Parathyroid adenoma (tissue), 2 donors: ENCODE measurements around the gene C1QTNF6.

ENCODE experiments used
- H2AFZ ChIP-seq: fragments of 300-600 bp; sonication (generic); one replicate; pipeline ENCODE4 v1.7.0; 2017; ENCODE audit warnings: antibody characterized with exemption, mild to moderate bottlenecking
- H3K27ac ChIP-seq: fragments of 300-600 bp; sonication (generic); one replicate; pipeline ENCODE4 v1.7.0; 2017
- H3K27me3 ChIP-seq: fragments of 300-600 bp; sonication (generic); one replicate; pipeline ENCODE4 v1.7.0; 2017; ENCODE audit warnings: low read length; ENCODE audit not compliant: control insufficient read depth, insufficient read depth
- H3K36me3 ChIP-seq: fragments of 300-600 bp; sonication (generic); one replicate; pipeline ENCODE4 v1.7.0; 2017; ENCODE audit warnings: low read length; ENCODE audit not compliant: control insufficient read depth, insufficient read depth
- H3K4me1 ChIP-seq: fragments of 300-600 bp; sonication (generic); one replicate; pipeline ENCODE4 v1.7.0; 2017; ENCODE audit warnings: control low read depth
- H3K4me2 ChIP-seq: fragments of 300-600 bp; sonication (generic); one replicate; pipeline ENCODE4 v1.7.0; 2017; ENCODE audit warnings: low read length
- H3K4me3 ChIP-seq: fragments of 300-600 bp; sonication (generic); one replicate; pipeline ENCODE4 v1.7.0; 2017; ENCODE audit warnings: low read depth, low read length
- H3K79me2 ChIP-seq: fragments of 300-600 bp; sonication (generic); one replicate; pipeline ENCODE4 v1.7.0; 2017; ENCODE audit warnings: control low read depth
- H3K9ac ChIP-seq: fragments of 300-600 bp; sonication (generic); one replicate; pipeline ENCODE4 v1.7.0; 2017; ENCODE audit warnings: mild to moderate bottlenecking
- H3K9me3 ChIP-seq: fragments of 300-600 bp; sonication (generic); one replicate; pipeline ENCODE4 v1.7.0; 2017; ENCODE audit warnings: low read length; ENCODE audit not compliant: control insufficient read depth
- TF ChIP-seq, protein P1 (sequence below): fragments of 300-600 bp; sonication (generic); IDR thresholded peaks from one replicate; pipeline ENCODE4 v1.7.0; 2017; ENCODE audit warnings: antibody characterized with exemption, mild to moderate bottlenecking
- donor health status: primary hyperparathyroidism.

The C1QTNF6 gene

GRCh38 chr22:37230673-37231405 lies 42.8 kb upstream of the C1QTNF6 start:
- Histone ChIP-seq H3K79me2 (no peaks in the 10 kb centered on the region), H3K36me3 (no peaks in the 10 kb centered on the region), H2AFZ (no peak overlapping the region), H3K4me3 (no peak overlapping the region), H3K9ac (no peak overlapping the region), H3K4me2 (no peak overlapping the region), H3K27me3 (no peaks in the 10 kb centered on the region), H3K27ac (no peak overlapping the region), H3K9me3 (no peaks in the 10 kb centered on the region), H3K4me1 (no peaks in the 10 kb centered on the region)
- TF ChIP-seq, protein P1, sequence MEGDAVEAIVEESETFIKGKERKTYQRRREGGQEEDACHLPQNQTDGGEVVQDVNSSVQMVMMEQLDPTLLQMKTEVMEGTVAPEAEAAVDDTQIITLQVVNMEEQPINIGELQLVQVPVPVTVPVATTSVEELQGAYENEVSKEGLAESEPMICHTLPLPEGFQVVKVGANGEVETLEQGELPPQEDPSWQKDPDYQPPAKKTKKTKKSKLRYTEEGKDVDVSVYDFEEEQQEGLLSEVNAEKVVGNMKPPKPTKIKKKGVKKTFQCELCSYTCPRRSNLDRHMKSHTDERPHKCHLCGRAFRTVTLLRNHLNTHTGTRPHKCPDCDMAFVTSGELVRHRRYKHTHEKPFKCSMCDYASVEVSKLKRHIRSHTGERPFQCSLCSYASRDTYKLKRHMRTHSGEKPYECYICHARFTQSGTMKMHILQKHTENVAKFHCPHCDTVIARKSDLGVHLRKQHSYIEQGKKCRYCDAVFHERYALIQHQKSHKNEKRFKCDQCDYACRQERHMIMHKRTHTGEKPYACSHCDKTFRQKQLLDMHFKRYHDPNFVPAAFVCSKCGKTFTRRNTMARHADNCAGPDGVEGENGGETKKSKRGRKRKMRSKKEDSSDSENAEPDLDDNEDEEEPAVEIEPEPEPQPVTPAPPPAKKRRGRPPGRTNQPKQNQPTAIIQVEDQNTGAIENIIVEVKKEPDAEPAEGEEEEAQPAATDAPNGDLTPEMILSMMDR: no peak

DNA sequence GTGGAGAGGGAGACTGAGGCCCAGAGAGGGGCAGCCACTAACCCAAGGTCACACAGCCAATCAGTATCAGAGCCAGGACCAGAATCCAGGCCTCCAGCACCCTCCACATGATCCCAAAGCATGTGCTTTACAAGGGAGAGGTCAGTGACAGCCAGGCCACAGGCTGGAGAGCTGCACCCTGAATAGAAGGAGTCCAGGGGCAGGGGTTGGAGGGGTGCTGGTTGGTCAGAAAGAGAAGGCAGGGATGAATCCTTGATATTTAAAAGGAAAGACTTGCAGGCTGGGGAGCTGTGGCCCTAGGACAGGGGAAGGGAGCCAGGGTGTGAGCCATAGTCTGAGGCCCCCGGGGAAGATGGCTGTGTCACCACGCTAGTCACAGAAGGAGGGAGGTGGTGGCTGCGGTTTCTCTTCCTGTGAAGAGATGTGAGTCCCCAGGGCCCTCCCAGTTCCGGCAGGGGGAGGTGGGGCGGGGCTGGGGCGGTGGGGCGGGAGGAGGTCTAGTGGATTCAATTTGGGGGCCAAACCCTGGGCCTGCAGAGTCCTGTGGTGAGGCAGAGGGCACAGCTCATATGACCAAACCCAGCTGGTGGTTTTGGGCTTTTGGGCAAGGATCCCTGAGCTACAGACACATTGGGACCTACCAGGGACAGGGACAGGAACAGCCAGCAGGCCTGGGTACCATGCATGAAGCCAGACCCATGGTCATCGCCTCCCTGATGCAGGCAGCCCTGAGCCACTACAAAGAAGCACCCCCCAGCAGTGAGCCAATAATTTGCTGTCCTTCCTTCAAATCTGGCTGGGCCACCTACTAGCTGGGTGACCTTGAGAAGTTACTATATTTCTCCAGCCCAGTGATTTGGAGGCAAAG lies 42.0 kb upstream of the C1QTNF6 start:
- no peak overlapping the region for H3K4me2 ChIP-seq
- H3K4me3 ChIP-seq: no peak overlapping the region
- TF ChIP-seq, protein P1: no peak
- H3K4me1 ChIP-seq: no peaks in the 10 kb centered on the region
- no peak overlapping the region for H3K9ac ChIP-seq
- H2AFZ ChIP-seq: no peak overlapping the region
- H3K9me3 ChIP-seq: no peaks in the 10 kb centered on the region
- no peaks in the 10 kb centered on the region for H3K36me3 ChIP-seq
- H3K27ac ChIP-seq: no peak overlapping the region
- H3K79me2 ChIP-seq: no peaks in the 10 kb centered on the region
- H3K27me3 ChIP-seq: no peaks in the 10 kb centered on the region

GRCh38 chr22:37229012-37229804 lies 41.2 kb upstream of the C1QTNF6 start:
- Histone ChIP-seq H3K4me1 (no peaks in the 10 kb centered on the region), H3K4me3 (no peak overlapping the region), H2AFZ (no peak overlapping the region), H3K79me2 (no peaks in the 10 kb centered on the region), H3K27me3 (no peaks in the 10 kb centered on the region), H3K36me3 (no peaks in the 10 kb centered on the region), H3K9me3 (no peaks in the 10 kb centered on the region), H3K4me2 (no peak overlapping the region), H3K9ac (no peak overlapping the region), H3K27ac (no peak overlapping the region)
- TF ChIP-seq, protein P1: no peak

- Histone ChIP-seq H3K4me2 (no peak overlapping the region), H3K36me3 (no peaks in the 10 kb centered on the region), H3K79me2 (no peaks in the 10 kb centered on the region), H3K9me3 (no peaks in the 10 kb centered on the region), H3K4me3 (no peak overlapping the region), H3K27me3 (no peaks in the 10 kb centered on the region), H2AFZ (no peak overlapping the region), H3K9ac (no peak overlapping the region), H3K4me1 (no peaks in the 10 kb centered on the region), H3K27ac (no peak overlapping the region)
- TF ChIP-seq, protein P1: no peak
Measured at GRCh38 chr22:37228106-37229011, 40.3 kb upstream of the C1QTNF6 start.
